ENCODE measurements around the gene GSTA2.
"Not testable (repeated sequence)": the region's sequence is repeated elsewhere in the genome, so short reads cannot be mapped to it uniquely, and the experiment has no call there.

DNA sequence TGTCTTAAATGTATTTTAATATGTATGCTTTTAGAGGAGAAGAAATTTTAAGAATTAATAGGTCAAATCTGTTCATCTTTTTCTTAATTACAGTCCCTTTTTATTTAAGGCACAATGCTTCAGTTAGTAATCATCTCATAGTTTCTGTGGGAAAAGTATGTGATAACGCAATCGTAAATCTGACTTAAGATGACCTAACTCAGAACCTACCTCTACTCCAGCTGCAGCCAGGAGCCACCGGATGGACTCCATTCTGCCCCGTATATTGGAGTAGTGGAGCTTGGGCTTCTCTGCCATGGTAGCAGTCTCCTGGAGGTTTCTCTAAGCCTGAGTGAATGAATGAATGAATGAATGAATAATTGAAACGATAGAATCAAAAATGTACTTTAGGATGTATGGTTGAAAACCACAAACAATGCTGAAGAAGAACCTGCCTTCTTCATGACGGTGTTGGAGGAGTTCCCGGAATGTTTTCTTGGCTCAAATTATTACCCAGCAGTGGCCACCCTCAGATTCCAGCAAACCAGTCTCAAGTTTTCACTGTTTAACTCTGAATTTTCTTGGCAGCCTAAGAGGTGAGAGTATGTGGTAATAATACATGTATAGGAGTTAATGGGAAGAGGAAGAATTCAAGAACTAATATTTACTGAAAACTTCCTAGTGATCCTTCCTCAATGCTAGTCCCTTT, 5.5 kb downstream of the GSTA2 start:
- not testable (repeated sequence) for TF ChIP-seq CTCF (IDR thresholded peaks at IDR 0.05; ENCODE audit: low read depth, low read length); POLR2A (IDR thresholded peaks at IDR 0.05; ENCODE audit: extremely low read depth, insufficient read length); MAX (IDR thresholded peaks at IDR 0.05; ENCODE audit: low read depth, low read length); MYC (IDR thresholded peaks at IDR 0.05; ENCODE audit: low read depth, low read length)
